ENCODE measurements around the gene HLA-DQA2. TPM values are rescaled to one million over a fixed set of nuclear protein-coding genes. Genes with fewer than 3 reads are reported as not detected.
"Not testable (repeated sequence)": the region's sequence is repeated elsewhere in the genome, so short reads cannot be mapped to it uniquely, and the experiment has no call there.

HLA-DQA2 gene
- total RNA-seq, 2 experiments from 2014 or later = not detected

- Mint-ChIP-seq H3K9me3 (no peaks in the 10 kb centered on the region), H3K4me3 (no peak overlapping the region), H3K27me3 (peaks cover 37% of the 10 kb centered on the region), H3K36me3 (no peaks in the 10 kb centered on the region), H3K4me1 (ENCODE audit: low read depth) (no peaks in the 10 kb centered on the region), H3K27ac (no peak overlapping the region)
- POLR2A ChIA-PET = no interaction called here
- intact Hi-C loops (cut with micrococcal nuclease) = no loop called here
- DNase-seq = no peak
- CTCF ChIA-PET = no interaction called here
These were observed 3.6 kb downstream of the HLA-DQA2 start for GRCh38 chr6:32744776-32745175.

- H3K9me3 Mint-ChIP-seq; POLR2A ChIA-PET; H3K4me1 Mint-ChIP-seq (ENCODE audit: low read depth); H3K27ac Mint-ChIP-seq; intact Hi-C loops (cut with micrococcal nuclease); H3K36me3 Mint-ChIP-seq; H3K4me3 Mint-ChIP-seq; DNase-seq: not testable (repeated sequence)
- CTCF ChIA-PET = interaction anchor here (0.8 kb wide), 1 partner anchor 528 kb away, joined by 3 read pairs; no protein-coding TSS in a partner anchor
- peaks cover 38% of the 10 kb centered on the region for H3K27me3 Mint-ChIP-seq
These were observed 4.5 kb downstream of the HLA-DQA2 start for GRCh38 chr6:32745649-32746048.

- H3K9me3 Mint-ChIP-seq = no peaks in the 10 kb centered on the region
These were observed 11.4 kb downstream of the HLA-DQA2 start for GRCh38 chr6:32752580-32752979.

GRCh38 chr6:32759669-32760068 is 18.5 kb downstream of the HLA-DQA2 start:
- Mint-ChIP-seq H3K27me3 (peaks cover 37% of the 10 kb centered on the region), H3K9me3 (no peaks in the 10 kb centered on the region), H3K36me3 (no peaks in the 10 kb centered on the region), H3K27ac (no peak overlapping the region), H3K4me3 (no peak overlapping the region), H3K4me1 (ENCODE audit: low read depth) (no peaks in the 10 kb centered on the region)
- POLR2A ChIA-PET = no interaction called here
- DNase-seq = no peak
- intact Hi-C loops (cut with micrococcal nuclease) = no loop called here
- CTCF ChIA-PET = no interaction called here

More at GRCh38 chr6:32752580-32752979, 11.4 kb downstream of the HLA-DQA2 start:
- Mint-ChIP-seq H3K4me3 (no peak overlapping the region), H3K27ac (no peak overlapping the region), H3K4me1 (ENCODE audit: low read depth) (no peaks in the 10 kb centered on the region), H3K27me3 (peaks cover 20% of the 10 kb centered on the region), H3K36me3 (no peaks in the 10 kb centered on the region)
- CTCF ChIA-PET = no interaction called here
- POLR2A ChIA-PET = no interaction called here
- intact Hi-C loops (cut with micrococcal nuclease) = no loop called here
- DNase-seq = no peak

- H3K27me3 Mint-ChIP-seq = peaks cover 37% of the 10 kb centered on the region
- ChIA-PET POLR2A (no interaction called here), CTCF (no interaction called here)
- no peaks in the 10 kb centered on the region for H3K9me3 Mint-ChIP-seq
- DNase-seq = no peak
- no peaks in the 10 kb centered on the region for H3K4me1 Mint-ChIP-seq (ENCODE audit: low read depth)
- H3K36me3 Mint-ChIP-seq = no peaks in the 10 kb centered on the region
- H3K27ac Mint-ChIP-seq = no peak overlapping the region
- no peak overlapping the region for H3K4me3 Mint-ChIP-seq
- intact Hi-C loops (cut with micrococcal nuclease) = no loop called here
These were observed 19.9 kb downstream of the HLA-DQA2 start for GRCh38 chr6:32761072-32761471.

- no peaks in the 10 kb centered on the region for H3K36me3 Mint-ChIP-seq
- no peaks in the 10 kb centered on the region for H3K4me1 Mint-ChIP-seq (ENCODE audit: low read depth)
- H3K27ac Mint-ChIP-seq = no peak overlapping the region
- DNase-seq = no peak
- no peak overlapping the region for H3K4me3 Mint-ChIP-seq
- H3K27me3 Mint-ChIP-seq = peaks cover 40% of the 10 kb centered on the region
- ChIA-PET CTCF (no interaction called here), POLR2A (no interaction called here)
- intact Hi-C loops (cut with micrococcal nuclease) = no loop called here
- H3K9me3 Mint-ChIP-seq = no peaks in the 10 kb centered on the region
These were observed 20.4 kb downstream of the HLA-DQA2 start for GRCh38 chr6:32761548-32761947.

GRCh38 chr6:32763421-32763820 is 22.2 kb downstream of the HLA-DQA2 start, which contains the start of gene HLA-DQB2:
Gene HLA-DQB2, minus strand, starts transcription at chr6:32763532. Its CDS starts 62 bp downstream, at chr6:32763470.
- Mint-ChIP-seq H3K4me1 (ENCODE audit: low read depth) (no peaks in the 10 kb centered on the region), H3K27me3 (peaks cover 52% of the 10 kb centered on the region), H3K9me3 (no peaks in the 10 kb centered on the region), H3K36me3 (no peaks in the 10 kb centered on the region), H3K4me3 (no peak within 1 kb of the TSS), H3K27ac (no peak within 1 kb of the TSS)
- intact Hi-C loops (cut with micrococcal nuclease) = no loop called here
- ChIA-PET POLR2A (no interaction called here), CTCF (interaction anchor here (0.6 kb wide), 1 partner anchor 11 kb away, joined by 3 read pairs; no protein-coding TSS in a partner anchor)
- no peak for DNase-seq

GRCh38 chr6:32764048-32764447 is 22.9 kb downstream of the HLA-DQA2 start:
- ChIA-PET POLR2A (no interaction called here), CTCF (no interaction called here)
- Mint-ChIP-seq H3K27ac (no peak overlapping the region), H3K9me3 (no peaks in the 10 kb centered on the region), H3K27me3 (peaks cover 53% of the 10 kb centered on the region), H3K36me3 (no peaks in the 10 kb centered on the region), H3K4me3 (no peak overlapping the region), H3K4me1 (ENCODE audit: low read depth) (no peaks in the 10 kb centered on the region)
- DNase-seq = no peak
- intact Hi-C loops (cut with micrococcal nuclease) = no loop called here

- Mint-ChIP-seq H3K36me3 (no peaks in the 10 kb centered on the region), H3K4me3 (no peak overlapping the region), H3K9me3 (no peaks in the 10 kb centered on the region), H3K27ac (no peak overlapping the region), H3K4me1 (ENCODE audit: low read depth) (no peaks in the 10 kb centered on the region), H3K27me3 (peaks cover 42% of the 10 kb centered on the region)
- no peak for DNase-seq
- CTCF ChIA-PET = no interaction called here
- intact Hi-C loops (cut with micrococcal nuclease) = no loop called here
- POLR2A ChIA-PET = no interaction called here
These were observed 31.5 kb downstream of the HLA-DQA2 start for GRCh38 chr6:32772656-32773055.

- DNase-seq = no peak
- Mint-ChIP-seq H3K9me3 (no peaks in the 10 kb centered on the region), H3K4me1 (ENCODE audit: low read depth) (no peaks in the 10 kb centered on the region), H3K4me3 (no peak overlapping the region), H3K36me3 (no peaks in the 10 kb centered on the region), H3K27me3 (peaks cover 32% of the 10 kb centered on the region), H3K27ac (no peak overlapping the region)
- intact Hi-C loops (cut with micrococcal nuclease) = no loop called here
- ChIA-PET POLR2A (no interaction called here), CTCF (no interaction called here)
These were observed 33.2 kb downstream of the HLA-DQA2 start for GRCh38 chr6:32774426-32774825.

- Mint-ChIP-seq H3K27me3 (peaks cover 31% of the 10 kb centered on the region), H3K36me3 (no peaks in the 10 kb centered on the region), H3K9me3 (no peaks in the 10 kb centered on the region), H3K4me1 (ENCODE audit: low read depth) (no peaks in the 10 kb centered on the region), H3K27ac (no peak overlapping the region), H3K4me3 (no peak overlapping the region)
- POLR2A ChIA-PET = no interaction called here
- CTCF ChIA-PET = no interaction called here
- DNase-seq = no peak
- intact Hi-C loops (cut with micrococcal nuclease) = no loop called here
These were observed 33.9 kb downstream of the HLA-DQA2 start for GRCh38 chr6:32775071-32775470.

GRCh38 chr6:32779036-32779435 is 37.8 kb downstream of the HLA-DQA2 start:
- intact Hi-C loops (cut with micrococcal nuclease) = no loop called here
- H3K27me3 Mint-ChIP-seq = peaks cover 23% of the 10 kb centered on the region
- ChIA-PET POLR2A (no interaction called here), CTCF (no interaction called here)
- no peak overlapping the region for H3K4me3 Mint-ChIP-seq
- no peaks in the 10 kb centered on the region for H3K4me1 Mint-ChIP-seq (ENCODE audit: low read depth)
- no peak overlapping the region for H3K27ac Mint-ChIP-seq
- H3K36me3 Mint-ChIP-seq = no peaks in the 10 kb centered on the region
- H3K9me3 Mint-ChIP-seq = peaks cover 5% of the 10 kb centered on the region
- DNase-seq = no peak

- H3K36me3 Mint-ChIP-seq; DNase-seq; H3K4me1 Mint-ChIP-seq (ENCODE audit: low read depth); H3K27ac Mint-ChIP-seq; POLR2A ChIA-PET; H3K9me3 Mint-ChIP-seq; intact Hi-C loops (cut with micrococcal nuclease); H3K4me3 Mint-ChIP-seq: not testable (repeated sequence)
- CTCF ChIA-PET = interaction anchor here (0.6 to 2.8 kb wide), 4 partner anchors 15 to 150 kb away, joined by 3 to 7 read pairs (median 6); no protein-coding TSS in a partner anchor
- H3K27me3 Mint-ChIP-seq = peaks cover 33% of the 10 kb centered on the region
These were observed 41.7 kb downstream of the HLA-DQA2 start for GRCh38 chr6:32782923-32783322.

Measured in activated CD4-positive, alpha-beta memory T cell treated with anti-CD3 and anti-CD28 coated beads for 36 hours (primary cell).